Natural killer cell (primary cell): Measurements from ENCODE around the gene CASP8. TPM values are rescaled to one million over a fixed set of nuclear protein-coding genes. Genes with fewer than 3 reads are reported as not detected.

ENCODE experiments used
- ATAC-seq, 3 donors: fragments of 150-1000 bp in 2 of 3; fragments of 200-7000 bp in 1 of 3; cut with Tn5 transposase; 1 replicate in 1 of 3; 2 replicates in 2 of 3; pipeline ENCODE4 v1.10.0; 2021; ENCODE audit warnings: mild to moderate bottlenecking in 2 of 3, moderate library complexity in 2 of 3
- DNase-seq, 2 donors: peaks; one replicate each; pipeline versions ENCODE4 v3.0.0 to v3.0.0-alpha.2; 2013 to 2021; ENCODE audit warnings: mixed read lengths in 1 of 2
- H3K27ac ChIP-seq: one replicate; pipeline ENCODE4 v1.5.1; 2013; ENCODE audit warnings: mild to moderate bottlenecking, low read length
- H3K27me3 ChIP-seq: one replicate; pipeline ENCODE4 v1.6.1; 2013; ENCODE audit warnings: low read length; ENCODE audit not compliant: control insufficient read depth, insufficient read depth
- H3K36me3 ChIP-seq: one replicate; pipeline ENCODE4 v1.6.1; 2013; ENCODE audit warnings: low read length; ENCODE audit not compliant: control insufficient read depth, insufficient read depth
- H3K4me1 ChIP-seq: one replicate; pipeline ENCODE4 v1.6.1; 2013; ENCODE audit warnings: low read length; ENCODE audit not compliant: control insufficient read depth, insufficient read depth
- H3K4me3 ChIP-seq: one replicate; pipeline ENCODE4 v1.5.1; 2013; ENCODE audit warnings: low read length
- H3K9me3 ChIP-seq: one replicate; pipeline ENCODE4 v1.6.1; 2013; ENCODE audit warnings: low read length; ENCODE audit not compliant: control insufficient read depth, insufficient read depth
- H3K27ac Mint-ChIP-seq, 2 donors: one replicate each; pipeline ENCODE4 v1.8.0; 2022; ENCODE audit warnings: mild to moderate bottlenecking in 2 of 2, mixed read lengths in 2 of 2, moderate library complexity in 1 of 2
- H3K27me3 Mint-ChIP-seq, 2 donors: one replicate each; pipeline ENCODE4 v1.8.0; 2022; ENCODE audit warnings: low read depth in 2 of 2, mixed read lengths in 2 of 2
- H3K36me3 Mint-ChIP-seq: one replicate; pipeline ENCODE4 v1.8.0; 2022; ENCODE audit warnings: mixed read lengths
- H3K4me1 Mint-ChIP-seq, 2 donors: one replicate each; pipeline ENCODE4 v1.8.0; 2022; ENCODE audit warnings: mixed read lengths in 2 of 2
- H3K4me3 Mint-ChIP-seq: one replicate; pipeline ENCODE4 v1.8.0; 2022; ENCODE audit warnings: mild to moderate bottlenecking, moderate library complexity, mixed read lengths
- H3K9me3 Mint-ChIP-seq, 2 donors: one replicate each; pipeline ENCODE4 v1.8.0; 2022; ENCODE audit warnings: mixed read lengths in 2 of 2
- WGBS: methylation state at CpG from one replicate; pipeline ENCODE4 v1.1.7; 2013; ENCODE audit warnings: missing lambda C conversion rate; ENCODE audit not compliant: insufficient coverage; 5-methylcytosine and 5-hydroxymethylcytosine counted together
- intact Hi-C: fragments of 100-400 bp; cut with micrococcal nuclease; formaldehyde crosslinking; loops from one replicate; pipeline ENCODE4 v1.14.2; 2022
- total RNA-seq, 4 donors: library from RNA; stranded (reverse); fragments of 120-200 nt in 1 of 4; gene quantifications; one replicate each; pipeline versions ENCODE4 v1.2.3 to v1.2.4, GENCODE V29; 2013 to 2022
- TF ChIP-seq, protein P1 (sequence below): fragments of 200-600 bp; IDR thresholded peaks from one replicate; pipeline ENCODE4 v1.8.0; 2022; ENCODE audit warnings: antibody characterized with exemption

Gene CASP8
- total RNA-seq, 3 donors from 2014 or later (not counting 1 experiment from before 2014, with no cell fraction given) = 218 to 404 (median 347) TPM

GRCh38 chr2:201322772-201323171 lies 62.4 kb downstream of the CASP8 start:
- Histone ChIP-seq H3K27ac (no peak overlapping the region), H3K9me3 (peaks cover 7% of the 10 kb centered on the region), H3K27me3 (no peaks in the 10 kb centered on the region), H3K36me3 (no peaks in the 10 kb centered on the region), H3K4me1 (no peaks in the 10 kb centered on the region), H3K4me3 (no peak overlapping the region)
- TF ChIP-seq, protein P1, sequence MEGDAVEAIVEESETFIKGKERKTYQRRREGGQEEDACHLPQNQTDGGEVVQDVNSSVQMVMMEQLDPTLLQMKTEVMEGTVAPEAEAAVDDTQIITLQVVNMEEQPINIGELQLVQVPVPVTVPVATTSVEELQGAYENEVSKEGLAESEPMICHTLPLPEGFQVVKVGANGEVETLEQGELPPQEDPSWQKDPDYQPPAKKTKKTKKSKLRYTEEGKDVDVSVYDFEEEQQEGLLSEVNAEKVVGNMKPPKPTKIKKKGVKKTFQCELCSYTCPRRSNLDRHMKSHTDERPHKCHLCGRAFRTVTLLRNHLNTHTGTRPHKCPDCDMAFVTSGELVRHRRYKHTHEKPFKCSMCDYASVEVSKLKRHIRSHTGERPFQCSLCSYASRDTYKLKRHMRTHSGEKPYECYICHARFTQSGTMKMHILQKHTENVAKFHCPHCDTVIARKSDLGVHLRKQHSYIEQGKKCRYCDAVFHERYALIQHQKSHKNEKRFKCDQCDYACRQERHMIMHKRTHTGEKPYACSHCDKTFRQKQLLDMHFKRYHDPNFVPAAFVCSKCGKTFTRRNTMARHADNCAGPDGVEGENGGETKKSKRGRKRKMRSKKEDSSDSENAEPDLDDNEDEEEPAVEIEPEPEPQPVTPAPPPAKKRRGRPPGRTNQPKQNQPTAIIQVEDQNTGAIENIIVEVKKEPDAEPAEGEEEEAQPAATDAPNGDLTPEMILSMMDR = no peak
- DNase-seq (no peak), ATAC-seq (no peak)
- peaks cover 7 to 14% of the 10 kb centered on the region in 2 donors for H3K9me3 Mint-ChIP-seq
- H3K4me1 Mint-ChIP-seq = no peaks in the 10 kb centered on the region
- H3K36me3 Mint-ChIP-seq = peaks cover 63% of the 10 kb centered on the region
- no peak overlapping the region for H3K4me3 Mint-ChIP-seq
- no peaks in the 10 kb centered on the region for H3K27me3 Mint-ChIP-seq
- intact Hi-C loops = no loop called here
- H3K27ac Mint-ChIP-seq = no peak overlapping the region

- peaks cover 7 to 15% of the 10 kb centered on the region in 2 donors for H3K9me3 Mint-ChIP-seq
- Histone ChIP-seq H3K9me3 (peaks cover 3% of the 10 kb centered on the region), H3K27ac (no peak overlapping the region), H3K27me3 (no peaks in the 10 kb centered on the region), H3K4me3 (no peak overlapping the region), H3K36me3 (no peaks in the 10 kb centered on the region), H3K4me1 (no peaks in the 10 kb centered on the region)
- peaks cover 0 to 5% of the 10 kb centered on the region in 2 donors for H3K4me1 Mint-ChIP-seq
- intact Hi-C loops = no loop called here
- no peak overlapping the region for H3K27ac Mint-ChIP-seq
- ATAC-seq (no peak), DNase-seq (no peak)
- 80% methylated on average over 1 of the region's 3 CpGs for WGBS
- H3K36me3 Mint-ChIP-seq = peaks cover 40% of the 10 kb centered on the region
- H3K4me3 Mint-ChIP-seq = no peak overlapping the region
- no peaks in the 10 kb centered on the region for H3K27me3 Mint-ChIP-seq
- TF ChIP-seq, protein P1 = no peak
Measured at GRCh38 chr2:201327678-201328077, 67.3 kb downstream of the CASP8 start.

- intact Hi-C loops = no loop called here
- ATAC-seq = no peak
Measured at GRCh38 chr2:201329409-201329808, 69.1 kb downstream of the CASP8 start.

More at GRCh38 chr2:201329409-201329808, 69.1 kb downstream of the CASP8 start:
- Histone ChIP-seq H3K4me3 (no peak overlapping the region), H3K4me1 (no peaks in the 10 kb centered on the region), H3K27ac (no peak overlapping the region), H3K36me3 (no peaks in the 10 kb centered on the region), H3K9me3 (no peaks in the 10 kb centered on the region), H3K27me3 (no peaks in the 10 kb centered on the region)
- H3K27ac Mint-ChIP-seq = no peak overlapping the region
- H3K4me3 Mint-ChIP-seq = no peak overlapping the region
- TF ChIP-seq, protein P1 = no peak
- no CpG with 5 or more reads among the region's 1 CpG for WGBS
- peaks cover 0 to 9% of the 10 kb centered on the region in 2 donors for H3K9me3 Mint-ChIP-seq
- H3K4me1 Mint-ChIP-seq = peaks cover 0 to 5% of the 10 kb centered on the region in 2 donors
- peaks cover 23% of the 10 kb centered on the region for H3K36me3 Mint-ChIP-seq
- DNase-seq = no peak
- H3K27me3 Mint-ChIP-seq = no peaks in the 10 kb centered on the region

Other genes with a start within 250 kb of the CASP8 start
- 10 to 100 TPM; 54.2 to 62.5 (median 60.1) TPM for gene HYCC2, start 188.9 kb upstream of the CASP8 start, total RNA-seq
- gene NDUFB3, start 188.5 kb upstream of the CASP8 start, total RNA-seq = 10 to 100 TPM; 23.5 to 32.7 (median 30.7) TPM
- 100 to 1,000 TPM; 415 to 542 (median 445) TPM for gene CFLAR, start 144.4 kb upstream of the CASP8 start, total RNA-seq
- 100 to 1,000 TPM in 1 of 3 donors, 10 to 100 TPM in 2; 67.4 to 101 (median 75.3) TPM for gene CASP10, start 77.4 kb upstream of the CASP8 start, total RNA-seq
- gene FLACC1, start 96.8 kb downstream of the CASP8 start, total RNA-seq = 1 to 10 TPM; 5.2 to 7.0 (median 6.8) TPM
- 10 to 100 TPM; 19.2 to 29.4 (median 26.2) TPM for gene TRAK2, start 190.9 kb downstream of the CASP8 start, total RNA-seq
- 10 to 100 TPM; 11.8 to 15.3 (median 14.7) TPM for gene STRADB, start 191.2 kb downstream of the CASP8 start, total RNA-seq